HFFc6 (cell line): Measurements from ENCODE around the gene TRAPPC14. TPM values are rescaled to one million over a fixed set of nuclear protein-coding genes. Genes with fewer than 3 reads are reported as not detected.

Experiments
- DNase-seq: peaks from one replicate; pipeline ENCODE4 v3.0.0-alpha.2; 2018
- H3K27ac Mint-ChIP-seq: 2 replicates; pipeline ENCODE4 v1.8.0; 2020; ENCODE audit warnings: mild to moderate bottlenecking, mixed read lengths
- H3K27me3 Mint-ChIP-seq: 2 replicates; pipeline ENCODE4 v1.8.0; 2021; ENCODE audit warnings: mild to moderate bottlenecking, moderate library complexity, mixed read lengths; ENCODE audit not compliant: insufficient read depth
- H3K36me3 Mint-ChIP-seq: 2 replicates; pipeline ENCODE4 v1.8.0; 2021; ENCODE audit warnings: low read depth, mixed read lengths
- H3K4me1 Mint-ChIP-seq: 2 replicates; pipeline ENCODE4 v1.8.0; 2020; ENCODE audit warnings: low read depth, mixed read lengths
- H3K4me3 Mint-ChIP-seq: 2 replicates; pipeline ENCODE4 v1.8.0; 2020; ENCODE audit warnings: mild to moderate bottlenecking, moderate library complexity, mixed read lengths
- H3K9me3 Mint-ChIP-seq: 2 replicates; pipeline ENCODE4 v1.8.0; 2020; ENCODE audit warnings: mild to moderate bottlenecking, mixed read lengths
- total RNA-seq, 6 experiments: library from RNA; stranded (reverse); fragmentation: NEBNext Ultra II Directional; extraction: Animal tissue kit (Norgen Biotek cat#: 25700); gene quantifications; 2 replicates in 1 of 6; 3 replicates in 5 of 6; pipeline ENCODE4 v1.2.3, GENCODE V29; 2021
- TF ChIP-seq, protein P1 (sequence below): fragments of 200-600 bp; sonication (generic); IDR thresholded peaks from 2 replicates; pipeline ENCODE4 v1.5.0; 2021; ENCODE audit warnings: antibody characterized with exemption, mild to moderate bottlenecking

Gene TRAPPC14
- total RNA-seq, 6 experiments from 2014 or later: 19.1 to 23.4 (median 21.7) TPM

DNA sequence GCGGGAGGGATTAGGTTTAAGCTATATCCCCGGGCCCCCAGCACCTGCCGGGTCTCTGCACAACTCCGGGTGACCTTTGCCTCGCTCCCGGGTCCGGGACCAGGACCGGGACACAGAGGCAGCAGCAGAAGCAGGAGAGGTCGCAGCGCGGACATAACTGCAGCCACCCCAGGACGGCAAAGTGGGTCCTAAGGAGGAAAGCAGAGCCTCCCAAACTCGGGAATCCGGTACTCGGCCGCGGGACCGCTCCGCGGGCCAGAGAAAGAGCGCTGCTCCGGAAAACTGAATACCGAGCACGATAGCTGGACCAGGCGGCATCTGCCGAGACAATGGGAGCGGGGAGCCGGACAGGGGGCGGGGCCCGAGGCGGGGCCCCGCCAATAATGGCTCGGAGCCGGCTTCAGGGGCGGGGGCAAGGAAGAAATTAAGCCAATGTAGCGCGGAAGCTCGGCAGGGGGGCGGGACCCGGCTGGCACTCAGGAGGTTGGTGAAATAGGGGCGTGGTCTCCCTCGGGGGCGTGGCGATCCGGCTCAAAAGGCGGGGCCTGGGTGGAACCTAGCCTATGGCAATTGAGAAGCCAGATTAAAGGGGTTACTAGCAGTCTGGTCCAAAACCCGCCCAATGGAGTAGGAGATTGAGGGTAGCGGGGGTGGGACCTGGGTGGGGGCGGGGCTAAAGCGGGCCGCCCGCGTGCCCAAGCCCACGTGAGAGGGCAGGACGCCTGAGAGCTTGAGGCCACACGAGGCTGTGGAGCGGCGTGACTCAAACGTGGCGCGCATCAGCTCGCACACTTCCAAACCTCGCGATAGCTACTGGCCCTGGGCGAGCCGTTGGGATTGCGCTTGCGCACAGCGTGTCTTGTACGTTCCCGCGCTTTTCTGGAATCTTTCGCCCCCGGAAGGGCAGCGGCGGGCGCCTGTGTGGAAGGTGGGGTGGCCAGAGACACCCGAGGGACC, 18.8 kb upstream of the TRAPPC14 start, which contains the start of the genes GPC2 and STAG3:
GPC2 (minus strand) TSS at position 337 of the 957 bp plus-strand sequence; CDS start at position 155, 182 bp downstream.
STAG3 (plus strand) TSS at position 874 of the 957 bp plus-strand sequence. CDS start 2,639 bp downstream, outside the sequence.
- peak; percentile 91 for DNase-seq
- no peaks in the 10 kb centered on the region; the same call in 1 of the 2 replicates for H3K4me1 Mint-ChIP-seq
- H3K4me3 Mint-ChIP-seq: peak within 1 kb of the TSS; percentile 85
- TF ChIP-seq, protein P1, sequence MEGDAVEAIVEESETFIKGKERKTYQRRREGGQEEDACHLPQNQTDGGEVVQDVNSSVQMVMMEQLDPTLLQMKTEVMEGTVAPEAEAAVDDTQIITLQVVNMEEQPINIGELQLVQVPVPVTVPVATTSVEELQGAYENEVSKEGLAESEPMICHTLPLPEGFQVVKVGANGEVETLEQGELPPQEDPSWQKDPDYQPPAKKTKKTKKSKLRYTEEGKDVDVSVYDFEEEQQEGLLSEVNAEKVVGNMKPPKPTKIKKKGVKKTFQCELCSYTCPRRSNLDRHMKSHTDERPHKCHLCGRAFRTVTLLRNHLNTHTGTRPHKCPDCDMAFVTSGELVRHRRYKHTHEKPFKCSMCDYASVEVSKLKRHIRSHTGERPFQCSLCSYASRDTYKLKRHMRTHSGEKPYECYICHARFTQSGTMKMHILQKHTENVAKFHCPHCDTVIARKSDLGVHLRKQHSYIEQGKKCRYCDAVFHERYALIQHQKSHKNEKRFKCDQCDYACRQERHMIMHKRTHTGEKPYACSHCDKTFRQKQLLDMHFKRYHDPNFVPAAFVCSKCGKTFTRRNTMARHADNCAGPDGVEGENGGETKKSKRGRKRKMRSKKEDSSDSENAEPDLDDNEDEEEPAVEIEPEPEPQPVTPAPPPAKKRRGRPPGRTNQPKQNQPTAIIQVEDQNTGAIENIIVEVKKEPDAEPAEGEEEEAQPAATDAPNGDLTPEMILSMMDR: no peak
- no peaks in the 10 kb centered on the region for H3K36me3 Mint-ChIP-seq
- peaks cover 14% of the 10 kb centered on the region for H3K27me3 Mint-ChIP-seq
- H3K9me3 Mint-ChIP-seq: no peaks in the 10 kb centered on the region
- no peak within 1 kb of the TSS for H3K27ac Mint-ChIP-seq

- H3K4me3 Mint-ChIP-seq: peak overlapping the region; percentile 85
- H3K36me3 Mint-ChIP-seq: no peaks in the 10 kb centered on the region
- TF ChIP-seq, protein P1: no peak
- peaks cover 9% of the 10 kb centered on the region for H3K27me3 Mint-ChIP-seq
- H3K4me1 Mint-ChIP-seq: no peaks in the 10 kb centered on the region; the same call in 1 of the 2 replicates
- no peak for DNase-seq
- H3K27ac Mint-ChIP-seq: no peak overlapping the region
- H3K9me3 Mint-ChIP-seq: no peaks in the 10 kb centered on the region
These were observed 17.8 kb upstream of the TRAPPC14 start for GRCh38 chr7:100176096-100177044.

DNA sequence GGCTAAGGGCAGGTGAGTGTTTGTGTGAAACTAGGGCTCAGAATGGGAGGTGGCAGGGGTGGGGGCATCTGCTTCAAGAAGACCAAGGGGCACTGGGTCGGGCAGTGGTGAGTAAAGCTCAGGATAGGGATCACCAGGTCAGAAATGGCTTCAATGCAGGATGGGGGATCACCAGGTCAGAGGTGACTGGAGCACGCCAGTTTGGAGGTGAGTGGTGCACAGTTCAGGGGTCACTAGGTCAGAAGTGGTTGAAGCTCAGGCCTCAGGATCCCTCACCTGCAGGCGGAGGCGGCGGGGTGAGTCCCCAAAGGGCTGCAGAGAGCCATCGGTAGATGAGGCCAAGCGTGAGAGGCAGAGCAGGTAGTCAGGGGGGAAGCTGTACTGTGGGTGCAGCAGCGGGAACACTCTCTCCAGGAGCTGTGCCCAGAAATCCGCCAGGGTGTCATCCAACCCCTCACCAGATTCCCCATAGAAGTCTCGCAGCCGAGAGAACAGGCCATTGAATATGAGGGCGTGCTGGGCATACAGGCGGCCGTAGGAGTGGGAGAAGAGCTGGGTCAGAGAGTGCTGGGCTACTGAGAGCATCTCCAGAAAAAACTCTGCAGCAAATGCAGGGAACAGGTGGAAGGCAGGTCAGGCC, 16.9 kb upstream of the TRAPPC14 start:
- Mint-ChIP-seq H3K4me1 (peaks cover 5% of the 10 kb centered on the region), H3K27ac (no peak overlapping the region), H3K9me3 (no peaks in the 10 kb centered on the region), H3K36me3 (no peaks in the 10 kb centered on the region), H3K4me3 (no peak overlapping the region), H3K27me3 (peaks cover 8% of the 10 kb centered on the region)
- TF ChIP-seq, protein P1: no peak
- DNase-seq: no peak

DNA sequence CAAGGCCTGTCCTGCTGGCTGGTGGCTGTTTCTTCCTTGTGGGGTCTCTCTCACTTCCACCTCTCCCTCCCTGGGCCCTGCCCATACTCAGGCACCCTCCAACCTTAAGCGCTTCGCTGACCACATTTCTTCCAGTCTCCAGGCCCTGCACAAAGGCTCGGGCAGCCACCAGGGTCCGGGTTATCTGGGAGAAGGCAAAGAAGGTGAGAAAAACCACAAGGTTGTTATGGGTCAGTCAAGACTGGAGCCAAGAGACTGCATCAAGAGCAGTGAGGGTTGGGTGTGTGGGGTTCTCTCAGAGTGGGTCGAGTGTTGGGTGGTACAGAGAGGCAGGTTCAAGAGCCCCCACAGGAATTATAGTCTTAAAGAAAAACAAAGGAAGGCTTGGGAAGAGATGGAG, 16.1 kb upstream of the TRAPPC14 start:
- H3K27me3 Mint-ChIP-seq: peaks cover 5% of the 10 kb centered on the region

More for the DNA sequence above, 16.1 kb upstream of the TRAPPC14 start:
- DNase-seq: no peak
- H3K36me3 Mint-ChIP-seq: no peaks in the 10 kb centered on the region
- TF ChIP-seq, protein P1: no peak
- peaks cover 7% of the 10 kb centered on the region for H3K4me1 Mint-ChIP-seq
- H3K4me3 Mint-ChIP-seq: no peak overlapping the region
- H3K27ac Mint-ChIP-seq: no peak overlapping the region
- no peaks in the 10 kb centered on the region for H3K9me3 Mint-ChIP-seq
